HG02852 (cell line): ENCODE measurements around the gene AKAP6.

Experiments
- ATAC-seq: cut with Tn5 transposase; IDR thresholded peaks from one replicate; pipeline ENCODE4 v1.9.1; 2021; ENCODE audit warnings: mild to moderate bottlenecking, moderate library complexity; ENCODE audit not compliant: unreplicated experiment

AKAP6 gene

DNA sequence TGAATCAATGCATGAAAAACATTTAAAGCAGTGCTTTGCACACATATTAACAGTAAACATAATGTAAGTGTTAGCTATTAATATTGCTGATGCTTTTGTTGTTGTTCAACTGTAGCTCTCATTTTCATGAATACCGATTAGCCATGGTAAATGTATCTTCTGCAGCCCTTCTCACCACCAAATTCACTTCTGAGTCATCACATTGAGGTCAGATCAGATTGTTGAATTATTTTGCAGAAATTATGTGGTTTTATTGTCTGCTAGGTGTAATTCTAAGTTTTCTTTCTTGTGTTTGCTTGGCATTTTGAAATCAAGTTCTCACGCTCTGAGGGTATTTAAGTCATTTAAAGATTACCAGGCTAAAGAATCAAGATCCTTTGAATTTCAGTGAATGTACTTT lies 74.6 kb downstream of the AKAP6 start:
- ATAC-seq: no peak

- ATAC-seq: no peak
Measured at GRCh38 chr14:32404784-32405573, 75.9 kb downstream of the AKAP6 start.

DNA sequence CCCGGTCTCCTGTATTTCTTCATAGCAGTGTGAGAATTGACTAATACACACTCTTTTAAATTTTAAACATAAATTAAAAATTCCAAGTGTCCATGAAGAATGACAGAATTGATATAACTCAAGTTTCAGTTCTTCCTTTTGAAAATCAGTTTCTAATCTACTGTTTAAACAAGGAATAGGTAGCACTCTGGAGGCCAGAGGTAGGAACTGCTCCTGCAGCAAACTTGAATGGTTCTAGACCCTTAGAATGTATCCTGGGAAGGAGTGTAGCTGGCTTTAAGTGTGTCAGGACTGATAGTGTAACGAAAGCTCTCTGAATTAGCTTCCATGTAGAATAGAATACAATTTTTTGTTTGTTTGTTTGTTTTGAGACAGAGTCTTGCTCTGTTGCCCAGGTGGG lies 76.8 kb downstream of the AKAP6 start:
- no peak for ATAC-seq

DNA sequence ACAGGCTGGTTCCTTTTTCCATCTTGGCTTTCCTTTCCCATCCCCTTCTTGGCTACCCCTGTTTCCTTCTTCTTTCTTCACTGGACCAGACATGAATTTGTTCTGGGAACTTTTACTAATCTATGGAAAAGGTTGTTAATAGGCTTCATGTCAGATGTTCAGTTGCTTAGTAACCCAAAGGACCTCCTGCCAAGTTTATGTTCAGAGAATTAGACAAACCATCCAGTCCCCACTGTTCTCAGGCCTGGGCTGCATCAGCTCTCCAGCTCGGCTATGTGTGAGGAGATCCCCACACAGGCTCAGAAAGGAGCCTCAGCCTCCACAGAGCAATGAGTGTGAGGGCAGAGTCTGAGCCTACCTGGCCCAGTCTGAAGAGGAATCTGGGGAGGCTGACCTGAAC lies 78.0 kb downstream of the AKAP6 start:
- ATAC-seq: no peak

- no peak for ATAC-seq
Measured at GRCh38 chr14:32408018-32408417, 78.9 kb downstream of the AKAP6 start.

DNA sequence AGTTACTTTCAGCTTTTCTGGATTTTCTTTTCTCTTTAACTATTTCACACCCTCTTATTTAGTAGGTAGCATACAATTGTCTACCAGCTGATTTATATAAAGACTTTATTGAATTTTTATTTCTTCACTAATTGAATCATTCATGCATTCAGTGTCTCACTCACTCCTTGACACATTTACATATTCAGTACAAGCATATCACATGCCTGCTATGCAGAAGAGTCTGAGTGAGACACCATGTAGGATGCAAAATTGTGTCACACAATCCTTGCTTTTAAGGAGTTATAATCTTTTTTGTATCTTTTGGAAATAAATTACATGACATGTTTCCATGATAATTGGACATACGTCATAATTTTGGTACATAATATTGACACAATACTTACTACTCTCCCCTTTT lies 83.0 kb downstream of the AKAP6 start:
- ATAC-seq: no peak

DNA sequence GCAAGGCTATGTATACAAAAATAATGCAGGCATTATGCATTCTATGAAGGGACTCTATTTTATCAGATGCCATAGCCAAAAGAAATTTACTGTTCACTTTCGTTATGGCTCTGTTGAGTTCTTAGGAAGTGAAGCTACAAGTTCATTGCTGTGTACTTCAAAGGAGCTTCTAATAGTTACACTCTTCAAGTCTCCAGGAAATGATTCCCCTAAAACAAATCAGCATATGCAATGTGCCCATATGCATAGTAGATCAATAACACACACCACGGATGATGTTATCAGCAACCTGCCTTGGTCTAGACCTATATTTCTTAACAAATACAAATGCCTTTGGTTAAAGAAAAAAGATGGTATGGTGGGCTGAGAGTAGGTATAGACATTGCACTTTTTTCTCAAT lies 83.4 kb downstream of the AKAP6 start:
- no peak for ATAC-seq

- ATAC-seq: no peak
Measured at GRCh38 chr14:32413967-32414640, 85.0 kb downstream of the AKAP6 start.

DNA sequence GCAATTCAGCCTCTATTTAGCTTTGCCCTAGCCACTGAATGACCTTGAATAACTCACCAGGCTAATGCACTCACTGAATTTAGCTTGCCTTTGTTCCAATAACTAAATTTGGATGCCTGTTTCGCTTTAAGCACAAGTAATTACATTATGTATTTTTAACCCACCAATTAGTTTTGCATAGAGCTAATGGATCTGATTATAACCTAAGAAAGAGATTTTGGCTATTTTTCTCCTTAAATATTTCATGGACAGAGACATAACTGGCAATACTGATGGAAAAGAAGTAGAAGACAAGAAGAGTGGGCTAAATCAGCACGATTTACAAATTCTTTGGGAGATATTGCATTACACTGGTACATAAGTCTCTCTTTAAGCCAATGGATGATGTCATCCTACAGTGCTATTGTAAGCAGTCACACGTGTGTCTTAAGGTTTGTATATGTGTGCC lies 85.7 kb downstream of the AKAP6 start:
- no peak for ATAC-seq

- no peak for ATAC-seq
Measured at GRCh38 chr14:32417956-32418552, 89.0 kb downstream of the AKAP6 start.

GRCh38 chr14:32419429-32419828 lies 90.3 kb downstream of the AKAP6 start:
- no peak for ATAC-seq

- no peak for ATAC-seq
Measured at GRCh38 chr14:32421781-32422180, 92.7 kb downstream of the AKAP6 start.

DNA sequence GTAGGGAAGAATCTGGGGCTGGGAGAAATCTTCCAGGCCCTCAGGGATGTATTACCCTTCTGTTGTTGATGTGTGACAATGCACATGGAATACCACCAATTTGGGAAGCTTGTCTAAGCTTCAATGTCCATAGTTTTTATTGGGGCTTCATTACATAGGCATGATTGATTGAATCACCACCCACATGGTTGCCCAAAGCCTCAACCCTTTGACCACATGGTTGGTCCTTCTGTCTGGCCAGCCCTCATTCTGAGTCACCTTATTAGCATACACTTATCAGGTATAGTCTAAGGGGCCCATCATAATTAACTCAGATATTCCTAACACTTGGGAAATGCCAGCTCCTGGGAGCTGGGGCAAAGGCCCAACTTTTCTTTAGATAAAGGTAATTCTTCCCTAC lies 93.3 kb downstream of the AKAP6 start:
- no peak for ATAC-seq

- ATAC-seq: no peak
Measured at GRCh38 chr14:32426028-32426427, 96.9 kb downstream of the AKAP6 start.

DNA sequence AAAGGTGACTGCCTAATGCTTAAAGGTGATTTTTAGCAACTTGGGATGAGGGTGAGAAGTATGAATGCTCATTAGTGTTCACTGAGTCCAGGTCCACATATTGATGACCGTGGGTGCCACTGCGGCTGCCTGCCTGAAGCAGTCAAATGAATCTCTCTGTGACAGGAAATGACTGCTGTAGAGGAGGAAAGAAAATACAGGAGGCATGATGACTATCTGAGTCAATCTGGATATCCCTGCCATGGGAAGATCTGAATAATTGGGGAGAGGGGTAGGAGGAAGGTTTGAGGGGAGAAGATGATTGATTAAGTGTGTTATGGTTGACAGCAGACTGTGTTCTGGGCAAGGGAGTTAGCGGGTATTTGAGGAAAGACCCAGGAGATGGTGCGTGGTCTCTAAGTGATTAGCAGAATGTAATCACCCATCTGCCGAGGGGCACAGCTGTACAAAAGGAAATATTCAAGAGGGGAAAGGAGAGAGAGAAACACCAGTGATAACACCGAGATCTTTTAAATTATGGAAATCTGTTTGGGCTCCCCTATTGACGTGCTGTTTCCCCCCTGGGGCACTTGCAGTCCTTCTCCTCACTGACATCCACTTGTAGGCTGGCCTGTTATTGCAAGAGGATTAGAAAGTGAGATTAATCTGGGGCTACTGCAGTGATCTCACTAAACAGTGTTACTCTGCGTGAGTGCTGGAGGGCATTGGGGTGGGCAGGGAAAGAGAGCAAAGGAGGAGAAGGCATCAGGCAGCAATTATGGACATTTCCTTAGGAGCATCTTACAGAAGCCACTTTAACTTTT lies 97.7 kb downstream of the AKAP6 start:
- no peak for ATAC-seq

- ATAC-seq: no peak
Measured at GRCh38 chr14:32427726-32428528, 98.8 kb downstream of the AKAP6 start.

- ATAC-seq: no peak
Measured at GRCh38 chr14:32428875-32429274, 99.8 kb downstream of the AKAP6 start.

DNA sequence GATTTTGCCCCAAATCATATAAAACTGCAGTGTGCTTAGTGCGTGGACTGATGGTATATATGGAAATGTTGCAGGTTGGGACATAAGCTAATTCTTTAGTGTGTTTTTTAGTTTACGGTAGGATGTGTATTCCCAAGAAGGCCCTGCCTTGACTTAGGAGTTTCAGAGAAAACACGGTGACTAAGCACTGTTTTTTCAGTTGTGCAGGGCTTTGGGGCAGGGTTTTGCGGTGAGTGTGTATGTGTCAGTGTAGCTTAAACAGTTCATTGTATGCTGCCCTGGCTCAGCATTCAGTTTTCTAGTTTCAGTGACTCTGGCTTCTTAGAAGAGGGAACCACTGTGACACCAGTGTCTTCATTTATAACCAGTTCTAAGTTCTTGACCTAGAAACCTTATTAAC lies 101.2 kb downstream of the AKAP6 start:
- no peak for ATAC-seq

DNA sequence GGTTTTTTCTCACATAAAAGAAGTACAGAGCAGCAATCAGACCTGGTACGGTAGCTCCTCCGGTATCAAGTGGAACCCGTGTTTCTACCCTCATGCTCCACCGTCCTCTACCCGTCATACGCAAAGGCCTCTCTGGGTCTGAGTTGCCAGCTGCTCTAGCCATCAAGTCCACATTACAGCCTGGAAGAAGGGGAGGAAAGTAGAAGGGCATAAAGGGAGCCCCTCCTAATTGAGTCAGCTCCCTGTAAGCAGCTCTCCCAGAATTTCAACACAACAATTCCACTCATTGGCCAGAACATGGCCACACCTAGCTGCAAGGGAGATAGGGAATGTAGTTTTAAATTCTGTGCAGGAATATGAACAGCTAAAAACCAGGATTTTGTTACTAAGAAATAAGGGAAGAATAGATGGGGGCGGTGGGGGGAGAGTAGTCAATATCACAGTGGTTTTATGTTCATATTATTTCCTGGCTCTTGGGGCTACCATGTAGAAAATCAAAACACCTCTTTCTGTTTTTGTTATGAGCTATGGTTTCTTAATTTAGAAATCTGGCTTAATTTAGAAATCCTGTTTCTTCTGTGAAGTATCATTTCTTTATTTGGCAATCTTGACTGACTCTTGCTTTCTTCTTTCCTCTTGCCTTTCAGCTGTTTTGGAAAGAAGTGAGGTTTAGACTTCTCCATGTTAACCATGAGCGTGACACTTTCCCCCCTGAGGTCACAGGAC lies 103.9 kb downstream of the AKAP6 start:
- ATAC-seq: no peak

GRCh38 chr14:32434180-32434579 lies 105.1 kb downstream of the AKAP6 start:
- ATAC-seq: no peak
